K562 (cell line): ENCODE results near the gene EPYC. TPM values are rescaled to one million over a fixed set of nuclear protein-coding genes. Genes with fewer than 3 reads are reported as not detected.

ENCODE experiments used
- ATAC-seq: fragments of 200-7000 bp; cut with Tn5 transposase; 3 replicates; pipeline ENCODE4 v1.9.1; 2020; ENCODE audit warnings: moderate library complexity
- BruUV-seq: library from RNA; stranded (reverse); fragments of 400-500 nt; replicated peaks from 2 replicates; lab custom pipeline; 2021; lab: Mats Ljungman, UMichigan
- CTCF ChIA-PET: fragments of 300-600 bp; formaldehyde crosslinking; extraction: SDS; loops from one replicate; lab custom pipeline; 2021; ENCODE audit warnings: low intra/inter-chr PET ratio; lab: Yijun Ruan, JAX
- POLR2A ChIA-PET: fragments of 300-600, 350-650 bp; sonication (Branson Sonifier 250); formaldehyde crosslinking; extraction: SDS; loops from one replicate; lab custom pipeline; 2021; ENCODE audit warnings: antibody characterized with exemption, inconsistent platforms; lab: Yijun Ruan, JAX
- DNase-seq, 4 experiments: peaks; one replicate each; pipeline versions ENCODE4 v3.0.0 to v3.0.0-alpha.2; 2011 to 2018; ENCODE audit warnings: low spot score in 3 of 4, mixed read lengths in 3 of 4; ENCODE audit errors: extremely low read depth in 1 of 4
- FAIRE-seq: peaks from 2 replicates; lab custom pipeline; 2011; peaks lifted over from hg19 to GRCh38; lab: Jason Lieb, UNC
- H2AFZ ChIP-seq: 2 replicates; pipeline ENCODE4 v1.6.0; 2011; ENCODE audit warnings: low read depth, low read length, control low read depth, inconsistent platforms
- H3K27ac ChIP-seq: fragments of 200-600 bp; 3 replicates; pipeline ENCODE4 v1.8.0; 2011; ENCODE audit warnings: low read depth, mild to moderate bottlenecking, control low read depth, inconsistent platforms, low read length, moderate library complexity, mixed read lengths; ENCODE audit errors: extremely low read depth
- H3K27me3 ChIP-seq, 2 experiments: fragments of 300-600 bp in 1 of 2; 2 replicates in 1 of 2; 3 replicates in 1 of 2; pipeline versions ENCODE4 v1.6.0 to v1.8.0; 2011; ENCODE audit warnings: inconsistent platforms in 2 of 2, low read length in 2 of 2, mild to moderate bottlenecking in 1 of 2, mixed read lengths in 1 of 2, moderate library complexity in 1 of 2; ENCODE audit not compliant: control insufficient read depth in 2 of 2, insufficient read depth in 2 of 2
- H3K36me3 ChIP-seq: fragments of 300-600 bp; 3 replicates; pipeline ENCODE4 v1.8.0; 2011; ENCODE audit warnings: mild to moderate bottlenecking, low read length, inconsistent platforms; ENCODE audit not compliant: control insufficient read depth, insufficient read depth
- H3K4me1 ChIP-seq, 2 experiments: fragments of 200-600 bp in 1 of 2; replicated peaks in 1 of 2; 2 replicates in 1 of 2; 3 replicates in 1 of 2; pipeline versions ENCODE4 v1.5.1 to v1.8.0; 2011; ENCODE audit warnings: inconsistent platforms in 2 of 2, low read length in 2 of 2, mild to moderate bottlenecking in 1 of 2, mixed read lengths in 1 of 2, moderate library complexity in 1 of 2; ENCODE audit not compliant: control insufficient read depth in 2 of 2, insufficient read depth in 2 of 2
- H3K4me2 ChIP-seq: 2 replicates; pipeline ENCODE4 v1.6.1; 2011; ENCODE audit warnings: low read length, control low read depth, inconsistent platforms, mixed read lengths; ENCODE audit not compliant: insufficient read depth
- H3K4me3 ChIP-seq: fragments of 200-600 bp; sonication (generic), shearing (Covaris generic); 2 replicates; pipeline ENCODE4 v1.5.1; 2016; ENCODE audit warnings: control low read depth, inconsistent platforms
- H3K79me2 ChIP-seq: fragments of 200-600 bp; 3 replicates; pipeline ENCODE4 v1.8.0; 2011; ENCODE audit warnings: low read length, inconsistent platforms; ENCODE audit not compliant: control insufficient read depth, insufficient read depth
- H3K9ac ChIP-seq, 2 experiments: 2 replicates each; pipeline versions ENCODE4 v1.6.0 to v1.6.1; 2011; ENCODE audit warnings: low read depth in 2 of 2, low read length in 2 of 2, control low read depth in 1 of 2, inconsistent platforms in 1 of 2, mild to moderate bottlenecking in 1 of 2, mixed read lengths in 1 of 2; ENCODE audit not compliant: insufficient read depth in 1 of 2
- H3K9me1 ChIP-seq: one replicate; pipeline ENCODE4 v1.6.0; 2011; ENCODE audit warnings: inconsistent platforms, mild to moderate bottlenecking, low read length, moderate library complexity; ENCODE audit not compliant: control insufficient read depth, insufficient read depth
- H3K9me3 ChIP-seq: replicated peaks from 2 replicates; pipeline ENCODE4 v1.5.1; 2011; ENCODE audit warnings: low read depth, low read length, inconsistent platforms; ENCODE audit not compliant: control insufficient read depth, insufficient read depth
- H4K20me1 ChIP-seq: replicated peaks from 2 replicates; pipeline ENCODE4 v1.6.1; 2011; ENCODE audit warnings: low read length, inconsistent platforms, mixed read lengths; ENCODE audit not compliant: control insufficient read depth, insufficient read depth
- ARID1B ChIP-seq: fragments of 450-650 bp; IDR thresholded peaks from 2 replicates; pipeline ENCODE4 v1.6.1; 2016; ENCODE audit warnings: antibody characterized with exemption, mild to moderate bottlenecking, inconsistent platforms
- CBX1 ChIP-seq: sonication (generic); IDR thresholded peaks from 2 replicates; pipeline ENCODE4 v1.6.1; 2016; ENCODE audit warnings: antibody characterized with exemption, low read depth, mild to moderate bottlenecking
- DMBX1 ChIP-seq: fragments of 250-450 bp; sonication (Bioruptor Pico); IDR thresholded peaks from 2 replicates; pipeline ENCODE4 v1.8.0; 2022; ENCODE audit warnings: inconsistent platforms, mild to moderate bottlenecking, moderate library complexity, borderline replicate concordance
- MTF1 ChIP-seq: fragments of 250-450 bp; sonication (Bioruptor Pico); IDR thresholded peaks from 2 replicates; pipeline ENCODE4 v1.9.0; 2021; ENCODE audit warnings: moderate library complexity, mild to moderate bottlenecking, inconsistent platforms, borderline replicate concordance
- POLR2A ChIP-seq: fragments of 450-650 bp; conservative IDR thresholded peaks from 2 replicates; pipeline ENCODE4 v1.6.1; 2016
- PRPF4 ChIP-seq: fragments of 200-400 bp; formaldehyde crosslinking; IDR thresholded peaks from one replicate; pipeline ENCODE4 v1.6.1; 2017; ENCODE audit warnings: low read length, low read depth, mild to moderate bottlenecking; ENCODE audit not compliant: insufficient read depth, poor library complexity, severe bottlenecking
- SOX6 ChIP-seq: fragments of 450-650 bp; IDR thresholded peaks from 2 replicates; pipeline ENCODE4 v1.6.1; 2014; ENCODE audit warnings: mild to moderate bottlenecking
- TCF3 ChIP-seq: sonication (generic); formaldehyde crosslinking; IDR thresholded peaks from 2 replicates; pipeline ENCODE4 v1.4.0; 2020; ENCODE audit warnings: mild to moderate bottlenecking, missing genetic modification reagents
- TEAD2 ChIP-seq: fragments of 450-650 bp; IDR thresholded peaks from 2 replicates; pipeline ENCODE4 v1.6.1; 2016; ENCODE audit warnings: missing genetic modification characterization, control low read depth, missing compliant biosample characterization
- ZNF316 ChIP-seq: fragments of 450-650 bp; IDR thresholded peaks from 2 replicates; pipeline ENCODE4 v1.6.1; 2016
- ZNF707 ChIP-seq: fragments of 250-450 bp; sonication (Bioruptor Pico); conservative IDR thresholded peaks from 2 replicates; pipeline ENCODE4 v1.8.0; 2022; ENCODE audit warnings: inconsistent platforms, mild to moderate bottlenecking, moderate library complexity
- ZNF77 ChIP-seq: fragments of 250-450 bp; sonication (Bioruptor Pico); IDR thresholded peaks from 2 replicates; pipeline ENCODE4 v1.5.0; 2020
- whole genome bisulfite sequencing: fragments of 100-300 bp; shearing (Covaris generic); methylation state at CpG from one replicate; pipeline ENCODE4 v1.1.6; 2016; ENCODE audit warnings: low coverage, mixed read lengths; ENCODE audit not compliant: insufficient coverage; ENCODE audit errors: missing lambda C conversion rate; 5-methylcytosine and 5-hydroxymethylcytosine counted together
- in situ Hi-C: fragments of 300-500 bp; cut with MboI; formaldehyde crosslinking; loops from 4 replicates; pipeline ENCODE4 v1.15.0; 2018; ENCODE audit warnings: inconsistent platforms, mixed read lengths
- intact Hi-C: fragments of 100-400 bp; cut with micrococcal nuclease; formaldehyde crosslinking; loops from 2 replicates; pipeline ENCODE4 v1.14.2; 2022
- polyA plus RNA-seq, 8 experiments: library from polyadenylated mRNA; depleted of rRNA in 4 of 8; stranded (reverse) in 5 of 8; unstranded in 3 of 8; fragments of >200 nt; fragmentation: Nextera tagmentation in 2 of 8; fragmentation: Illumina TruSeq in 1 of 8; extraction: Ambion mirVana in 2 of 8; extraction: Trizol in 1 of 8; gene quantifications; 2 replicates each; pipeline versions ENCODE4 v1.2.1 to v1.2.3, GENCODE V29; 2011 to 2014; ENCODE audit warnings: inconsistent platforms in 1 of 8, missing spikeins in 1 of 8
- total RNA-seq, 7 experiments: library from RNA; depleted of rRNA in 6 of 7; stranded (reverse); fragments of >200 nt in 6 of 7; fragmentation: Illumina TruSeq in 2 of 7; extraction: Trizol in 2 of 7; gene quantifications; 2 replicates each; pipeline versions ENCODE4 v1.2.1 to v1.2.3, GENCODE V29; 2011 to 2021; ENCODE audit warnings: low replicate concordance in 1 of 7
- TF ChIP-seq, protein P1 (sequence below): fragments of 450-650 bp; IDR thresholded peaks from 2 replicates; pipeline ENCODE4 v1.6.1; 2016; ENCODE audit warnings: antibody characterized with exemption

EPYC gene
- total and polyA plus RNA-seq, 9 of the 15 experiments (the other 6 are each of a cell fraction or from before 2014, with no cell fraction given) = not detected

DNA sequence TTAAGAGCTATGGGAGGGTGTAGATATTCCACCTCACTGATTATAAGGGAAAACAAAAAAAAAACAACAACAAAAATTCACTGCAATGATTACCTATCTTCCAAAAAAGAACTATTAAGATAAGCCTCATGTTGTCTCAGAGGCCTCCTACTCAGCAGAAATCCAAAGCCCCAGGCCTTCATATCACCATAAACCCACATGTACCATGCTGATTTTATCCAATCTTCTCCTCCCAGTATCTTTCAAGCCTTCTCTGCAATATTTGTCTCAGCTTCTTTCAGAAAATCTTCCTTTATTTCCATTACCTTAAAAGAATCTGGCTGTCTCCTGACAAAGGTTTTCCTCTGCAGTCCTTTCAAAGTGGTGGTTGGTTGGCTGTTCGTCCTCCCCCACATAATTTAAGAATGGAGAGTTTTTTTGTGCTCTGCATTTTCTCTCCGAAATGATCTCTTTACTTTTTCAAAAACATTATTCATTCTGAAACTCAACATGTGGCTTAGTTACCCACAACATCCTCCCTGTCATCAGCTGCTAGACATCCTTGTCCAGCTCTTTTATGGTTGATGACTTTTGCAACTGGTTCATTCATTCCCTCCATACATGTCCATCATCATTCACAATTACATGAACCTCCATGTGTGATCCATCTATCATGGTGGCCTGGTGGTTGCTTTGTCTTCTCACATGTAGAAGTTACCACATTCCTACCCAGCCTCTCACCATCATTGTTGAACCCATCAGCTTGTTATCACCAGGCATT is 2.9 kb upstream of the EPYC start:
- in situ Hi-C loops = no loop called here
- no peak for ATAC-seq

More for the DNA sequence above, 2.9 kb upstream of the EPYC start:
- Histone ChIP-seq H3K79me2 (no peaks in the 10 kb centered on the region), H3K36me3 (no peaks in the 10 kb centered on the region), H3K4me1 (no peaks in the 10 kb centered on the region), H4K20me1 (no peaks in the 10 kb centered on the region), H3K9ac (no peak overlapping the region), H3K9me1 (no peaks in the 10 kb centered on the region), H2AFZ (no peak overlapping the region), H3K27ac (no peak overlapping the region), H3K9me3 (no peaks in the 10 kb centered on the region), H3K27me3 (no peaks in the 10 kb centered on the region)
- DNase-seq = no peak
- CTCF ChIA-PET = interaction anchor here (0.7 kb wide), 1 partner anchor 28 kb away, joined by 3 read pairs; no protein-coding TSS in a partner anchor
- intact Hi-C loops = no loop called here
- 0% methylated on average over 2 of the region's 2 CpGs for WGBS
- BruUV-seq = no TSS peak
- no peak for TF ChIP-seq TEAD2 (tag)
- TF ChIP-seq ARID1B = no peak
- TF ChIP-seq PRPF4 = no peak
- no peak for TF ChIP-seq ZNF707 (CRISPR knock-in tag)
- no peak for TF ChIP-seq CBX1
- TF ChIP-seq, protein P1, sequence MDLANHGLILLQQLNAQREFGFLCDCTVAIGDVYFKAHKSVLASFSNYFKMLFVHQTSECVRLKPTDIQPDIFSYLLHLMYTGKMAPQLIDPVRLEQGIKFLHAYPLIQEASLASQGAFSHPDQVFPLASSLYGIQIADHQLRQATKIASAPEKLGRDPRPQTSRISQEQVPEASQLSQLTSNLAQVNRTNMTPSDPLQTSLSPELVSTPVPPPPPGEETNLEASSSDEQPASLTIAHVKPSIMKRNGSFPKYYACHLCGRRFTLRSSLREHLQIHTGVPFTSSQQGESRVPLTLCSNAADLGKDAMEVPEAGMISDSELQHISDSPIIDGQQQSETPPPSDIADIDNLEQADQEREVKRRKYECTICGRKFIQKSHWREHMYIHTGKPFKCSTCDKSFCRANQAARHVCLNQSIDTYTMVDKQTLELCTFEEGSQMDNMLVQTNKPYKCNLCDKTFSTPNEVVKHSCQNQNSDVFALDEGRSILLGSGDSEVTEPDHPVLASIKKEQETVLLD = no peak
- TF ChIP-seq ZNF77 = no peak
- TF ChIP-seq MTF1 = no peak
- TF ChIP-seq TCF3 (CRISPR knock-in tag) = no peak
- TF ChIP-seq SOX6 = no peak
- TF ChIP-seq POLR2A = no peak
- TF ChIP-seq DMBX1 = no peak
- no peak for TF ChIP-seq ZNF316
- TF ChIP-seq, all 486 proteins: peak for 0
- Histone ChIP-seq H3K4me3 (no peak overlapping the region), H3K4me2 (no peak overlapping the region)
- POLR2A ChIA-PET = no interaction called here
- no peak for FAIRE-seq
